Measurements from ENCODE around the gene OR9Q2. TPM values are rescaled to one million over a fixed set of nuclear protein-coding genes. Genes with fewer than 3 reads are reported as not detected.

OR9Q2 gene
- total and polyA plus RNA-seq, 2 of the 8 experiments (the other 6 are each of a cell fraction or from before 2014, with no cell fraction given): not detected

DNA sequence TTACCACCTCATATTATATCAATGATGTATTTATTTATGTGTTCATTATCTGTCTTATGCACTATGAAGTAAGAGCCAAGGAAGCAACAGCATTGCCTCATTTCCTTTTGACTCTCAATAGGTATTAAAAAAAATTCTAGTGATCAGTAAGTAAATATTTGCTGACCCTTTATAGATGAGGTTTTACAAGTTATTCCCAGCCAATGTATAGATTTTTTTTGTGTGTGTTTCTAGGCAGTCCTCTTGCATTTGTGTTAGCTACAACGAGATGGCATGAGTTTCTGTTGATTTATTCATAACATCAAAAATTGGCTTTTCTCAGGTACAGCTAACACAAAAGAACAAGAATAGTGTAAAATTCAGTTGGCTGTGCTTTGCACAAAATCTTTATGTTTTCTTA is 10.4 kb downstream of the OR9Q2 start (continued):
- TF ChIP-seq, protein P1, sequence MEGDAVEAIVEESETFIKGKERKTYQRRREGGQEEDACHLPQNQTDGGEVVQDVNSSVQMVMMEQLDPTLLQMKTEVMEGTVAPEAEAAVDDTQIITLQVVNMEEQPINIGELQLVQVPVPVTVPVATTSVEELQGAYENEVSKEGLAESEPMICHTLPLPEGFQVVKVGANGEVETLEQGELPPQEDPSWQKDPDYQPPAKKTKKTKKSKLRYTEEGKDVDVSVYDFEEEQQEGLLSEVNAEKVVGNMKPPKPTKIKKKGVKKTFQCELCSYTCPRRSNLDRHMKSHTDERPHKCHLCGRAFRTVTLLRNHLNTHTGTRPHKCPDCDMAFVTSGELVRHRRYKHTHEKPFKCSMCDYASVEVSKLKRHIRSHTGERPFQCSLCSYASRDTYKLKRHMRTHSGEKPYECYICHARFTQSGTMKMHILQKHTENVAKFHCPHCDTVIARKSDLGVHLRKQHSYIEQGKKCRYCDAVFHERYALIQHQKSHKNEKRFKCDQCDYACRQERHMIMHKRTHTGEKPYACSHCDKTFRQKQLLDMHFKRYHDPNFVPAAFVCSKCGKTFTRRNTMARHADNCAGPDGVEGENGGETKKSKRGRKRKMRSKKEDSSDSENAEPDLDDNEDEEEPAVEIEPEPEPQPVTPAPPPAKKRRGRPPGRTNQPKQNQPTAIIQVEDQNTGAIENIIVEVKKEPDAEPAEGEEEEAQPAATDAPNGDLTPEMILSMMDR (IDR thresholded peaks at IDR 0.05; ENCODE audit: control extremely low read depth in 1 of 3, insufficient read depth in 1 of 3, low read depth in 1 of 3, low read length in 3 of 3): no peak
- TF ChIP-seq USF2 (IDR thresholded peaks at IDR 0.05; ENCODE audit: low read length) (no peak), KDM1A (IDR thresholded peaks at IDR 0.05; ENCODE audit: borderline replicate concordance, low read length) (no peak), CBX8 (IDR thresholded peaks at IDR 0.05; ENCODE audit: borderline replicate concordance, low read depth, low read length) (no peak)
